Right kidney (tissue), 1 donor: Measurements from ENCODE around the gene NEK6.

Experiments
- DNase-seq: peaks from one replicate; pipeline ENCODE4 v3.0.0-alpha.2; 2016

The NEK6 gene

GRCh38 chr9:124342776-124343485 is 85.2 kb downstream of the NEK6 start:
- DNase-seq, result peak; percentile 47

- peak; percentile 46 for DNase-seq
Measured at GRCh38 chr9:124343533-124344290, 86.0 kb downstream of the NEK6 start.

GRCh38 chr9:124344291-124345050 is 86.7 kb downstream of the NEK6 start:
- DNase-seq, result no peak

GRCh38 chr9:124345063-124345462 is 87.3 kb downstream of the NEK6 start:
- DNase-seq, result no peak

GRCh38 chr9:124345751-124346281 is 88.1 kb downstream of the NEK6 start:
- DNase-seq, result no peak

GRCh38 chr9:124346347-124347163 is 88.8 kb downstream of the NEK6 start:
- DNase-seq, result no peak

GRCh38 chr9:124347206-124347967 is 89.6 kb downstream of the NEK6 start:
- DNase-seq, result no peak

- DNase-seq, result no peak
Measured at GRCh38 chr9:124347968-124348358, 90.2 kb downstream of the NEK6 start.

GRCh38 chr9:124348363-124348762 is 90.6 kb downstream of the NEK6 start:
- no peak for DNase-seq

GRCh38 chr9:124348831-124349230 is 91.1 kb downstream of the NEK6 start:
- DNase-seq, result no peak

- no peak for DNase-seq
Measured at GRCh38 chr9:124349267-124349666, 91.5 kb downstream of the NEK6 start.

GRCh38 chr9:124349675-124350493 is 92.1 kb downstream of the NEK6 start:
- no peak for DNase-seq

- DNase-seq, result no peak
Measured at GRCh38 chr9:124350494-124351263, 92.9 kb downstream of the NEK6 start.

- no peak for DNase-seq
Measured at GRCh38 chr9:124351672-124352468, 94.1 kb downstream of the NEK6 start.

GRCh38 chr9:124352616-124353015 is 94.9 kb downstream of the NEK6 start:
- no peak for DNase-seq

GRCh38 chr9:124353166-124353768 is 95.5 kb downstream of the NEK6 start:
- no peak for DNase-seq

GRCh38 chr9:124353811-124354274 is 96.1 kb downstream of the NEK6 start:
- no peak for DNase-seq
